HEK293T (cell line): ENCODE measurements around the gene TNFSF12.

Source experiments
- CTCF ChIA-PET: fragments of 350-600 bp; formaldehyde crosslinking; extraction: SDS; loops from one replicate; lab custom pipeline; 2021; ENCODE audit warnings: antibody characterized with exemption, inconsistent platforms; lab: Yijun Ruan, JAX
- POLR2A ChIA-PET: fragments of 350-600 bp; formaldehyde crosslinking; extraction: SDS; loops from one replicate; lab custom pipeline; 2020; ENCODE audit warnings: antibody characterized with exemption, inconsistent platforms; lab: Yijun Ruan, JAX
- DNase-seq: peaks from one replicate; pipeline ENCODE4 v3.0.0; 2012; ENCODE audit warnings: mixed read lengths; ENCODE audit errors: extremely low spot score
- ARNT ChIP-seq: fragments of 450-650 bp; IDR thresholded peaks from 2 replicates; pipeline ENCODE4 v1.6.1; 2017; ENCODE audit warnings: mild to moderate bottlenecking
- BHLHE40 ChIP-seq: fragments of 450-650 bp; IDR thresholded peaks from 2 replicates; pipeline ENCODE4 v1.6.1; 2016; ENCODE audit warnings: mild to moderate bottlenecking, moderate library complexity, borderline replicate concordance
- CTBP1 ChIP-seq: fragments of 450-650 bp; IDR thresholded peaks from 2 replicates; pipeline ENCODE4 v1.6.1; 2016; ENCODE audit warnings: borderline replicate concordance
- ELF4 ChIP-seq: fragments of 450-650 bp; IDR thresholded peaks from 2 replicates; pipeline ENCODE4 v1.6.1; 2017; ENCODE audit warnings: antibody characterized with exemption
- FOXA1 ChIP-seq: fragments of 450-650 bp; IDR thresholded peaks from 2 replicates; pipeline ENCODE4 v1.6.1; 2016; ENCODE audit warnings: mild to moderate bottlenecking
- FOXK2 ChIP-seq: fragments of 450-650 bp; IDR thresholded peaks from 2 replicates; pipeline ENCODE4 v1.6.1; 2016; ENCODE audit warnings: mild to moderate bottlenecking
- FOXM1 ChIP-seq: fragments of 450-650 bp; IDR thresholded peaks from 2 replicates; pipeline ENCODE4 v1.6.1; 2017; ENCODE audit warnings: mild to moderate bottlenecking, borderline replicate concordance
- HDGF ChIP-seq: fragments of 450-650 bp; IDR thresholded peaks from 2 replicates; pipeline ENCODE4 v1.6.1; 2017; ENCODE audit warnings: antibody characterized with exemption, borderline replicate concordance
- L3MBTL2 ChIP-seq: fragments of 450-650 bp; conservative IDR thresholded peaks from 2 replicates; pipeline ENCODE4 v1.6.1; 2016; ENCODE audit warnings: mild to moderate bottlenecking
- LEF1 ChIP-seq: fragments of 450-650 bp; IDR thresholded peaks from 2 replicates; pipeline ENCODE4 v1.6.1; 2017; ENCODE audit warnings: mild to moderate bottlenecking, borderline replicate concordance
- NFRKB ChIP-seq: fragments of 450-650 bp; IDR thresholded peaks from 2 replicates; pipeline ENCODE4 v1.6.1; 2016; ENCODE audit warnings: mild to moderate bottlenecking, moderate library complexity
- PKNOX1 ChIP-seq: fragments of 450-650 bp; IDR thresholded peaks from 2 replicates; pipeline ENCODE4 v1.6.1; 2016
- SP1 ChIP-seq: fragments of 450-650 bp; IDR thresholded peaks from 2 replicates; pipeline ENCODE4 v1.6.1; 2017
- SUZ12 ChIP-seq: fragments of 450-650 bp; IDR thresholded peaks from 2 replicates; pipeline ENCODE4 v1.6.1; 2016; ENCODE audit warnings: mild to moderate bottlenecking
- TARDBP ChIP-seq: fragments of 450-650 bp; IDR thresholded peaks from 2 replicates; pipeline ENCODE4 v1.6.1; 2016
- ZNF384 ChIP-seq: fragments of 450-650 bp; IDR thresholded peaks from 2 replicates; pipeline ENCODE4 v1.6.1; 2016

Gene TNFSF12

GRCh38 chr17:7508145-7508544, 40.7 kb upstream of the TNFSF12 start:
- CTCF ChIA-PET = no interaction called here
- no peak for DNase-seq
- TF ChIP-seq SP1 (no peak), TARDBP (no peak), FOXK2 (no peak), LEF1 (no peak), CTBP1 (no peak), NFRKB (no peak), PKNOX1 (no peak), ARNT (no peak), FOXA1 (no peak), ZNF384 (no peak)
- POLR2A ChIA-PET = interaction anchor here (2.8 kb wide), 1 partner anchor 53 kb away, joined by 9 read pairs; the partner anchor contains the start of gene SENP3

DNA sequence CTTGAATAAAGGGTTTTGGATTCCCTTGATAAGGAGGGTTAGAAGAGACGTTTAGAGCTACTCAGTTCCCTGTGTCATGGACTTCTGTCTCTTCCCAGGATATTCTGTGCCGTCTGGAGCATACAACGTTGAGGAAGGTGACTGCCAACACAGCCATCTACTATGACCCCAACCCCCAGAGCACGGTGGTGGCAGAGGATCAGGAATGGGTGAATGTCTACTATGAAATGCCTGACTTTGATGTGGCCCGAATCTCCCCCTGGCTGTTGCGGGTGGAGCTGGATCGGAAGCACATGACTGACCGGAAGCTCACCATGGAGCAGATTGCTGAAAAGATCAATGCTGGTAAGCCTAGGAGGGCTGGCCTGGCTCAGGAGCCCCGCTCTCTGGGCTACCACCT, 40.0 kb upstream of the TNFSF12 start:
- CTCF ChIA-PET = interaction anchor here (0.6 kb wide), 1 partner anchor 12 kb away, joined by 4 read pairs; no protein-coding TSS in a partner anchor
- no peak for DNase-seq
- POLR2A ChIA-PET = interaction anchor here (1.0 to 2.8 kb wide), 3 partner anchors 23 to 105 kb away, joined by 3 to 9 read pairs (median 4); partner anchors contain the start of genes SENP3 and TMEM256
- TF ChIP-seq ARNT (no peak), PKNOX1 (no peak), FOXM1 (no peak), SUZ12 (no peak), CTBP1 (no peak), ELF4 (no peak), ZNF384 (no peak), BHLHE40 (no peak), FOXA1 (no peak)

- no peak for TF ChIP-seq HDGF
- TF ChIP-seq FOXA1 = no peak
- no peak for TF ChIP-seq PKNOX1
- no peak for TF ChIP-seq ZNF384
- TF ChIP-seq L3MBTL2 = no peak
- no peak for DNase-seq
- CTCF ChIA-PET = no interaction called here
- POLR2A ChIA-PET = interaction anchor here (0.7 to 2.8 kb wide), 3 partner anchors 13 to 51 kb away, joined by 3 to 9 read pairs (median 4); partner anchors contain the start of gene SENP3
Measured at GRCh38 chr17:7509937-7510336, 38.9 kb upstream of the TNFSF12 start.

GRCh38 chr17:7511108-7511507, 37.8 kb upstream of the TNFSF12 start:
- CTCF ChIA-PET = no interaction called here
- no peak for DNase-seq
- TF ChIP-seq ZNF384 (no peak), TARDBP (no peak), CTBP1 (no peak), SUZ12 (no peak), ARNT (no peak), PKNOX1 (no peak), FOXK2 (no peak), NFRKB (no peak), ELF4 (no peak), LEF1 (no peak)
- POLR2A ChIA-PET = interaction anchor here (1.3 kb wide), 1 partner anchor 49 kb away, joined by 5 read pairs; no protein-coding TSS in a partner anchor

DNA sequence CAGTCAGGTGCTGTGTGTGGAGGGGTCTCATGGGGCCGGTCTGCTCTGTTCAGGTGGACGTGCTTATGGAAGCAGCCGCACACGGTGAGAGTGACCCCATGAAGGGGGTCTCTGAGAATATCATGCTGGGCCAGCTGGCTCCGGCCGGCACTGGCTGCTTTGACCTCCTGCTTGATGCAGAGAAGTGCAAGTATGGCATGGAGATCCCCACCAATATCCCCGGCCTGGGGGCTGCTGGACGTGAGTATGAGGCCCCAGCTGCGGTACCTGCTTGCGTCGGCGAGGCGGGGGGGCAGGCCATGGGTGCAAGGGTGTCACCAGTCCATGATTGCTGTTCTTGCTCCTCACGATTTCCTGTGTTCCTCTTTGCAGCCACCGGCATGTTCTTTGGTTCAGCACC, 36.8 kb upstream of the TNFSF12 start:
- DNase-seq = no peak
- CTCF ChIA-PET = no interaction called here
- POLR2A ChIA-PET = no interaction called here
- no peak for TF ChIP-seq FOXA1
- TF ChIP-seq ZNF384 = no peak
- no peak for TF ChIP-seq L3MBTL2
- TF ChIP-seq CTBP1 = no peak
- no peak for TF ChIP-seq SUZ12

DNA sequence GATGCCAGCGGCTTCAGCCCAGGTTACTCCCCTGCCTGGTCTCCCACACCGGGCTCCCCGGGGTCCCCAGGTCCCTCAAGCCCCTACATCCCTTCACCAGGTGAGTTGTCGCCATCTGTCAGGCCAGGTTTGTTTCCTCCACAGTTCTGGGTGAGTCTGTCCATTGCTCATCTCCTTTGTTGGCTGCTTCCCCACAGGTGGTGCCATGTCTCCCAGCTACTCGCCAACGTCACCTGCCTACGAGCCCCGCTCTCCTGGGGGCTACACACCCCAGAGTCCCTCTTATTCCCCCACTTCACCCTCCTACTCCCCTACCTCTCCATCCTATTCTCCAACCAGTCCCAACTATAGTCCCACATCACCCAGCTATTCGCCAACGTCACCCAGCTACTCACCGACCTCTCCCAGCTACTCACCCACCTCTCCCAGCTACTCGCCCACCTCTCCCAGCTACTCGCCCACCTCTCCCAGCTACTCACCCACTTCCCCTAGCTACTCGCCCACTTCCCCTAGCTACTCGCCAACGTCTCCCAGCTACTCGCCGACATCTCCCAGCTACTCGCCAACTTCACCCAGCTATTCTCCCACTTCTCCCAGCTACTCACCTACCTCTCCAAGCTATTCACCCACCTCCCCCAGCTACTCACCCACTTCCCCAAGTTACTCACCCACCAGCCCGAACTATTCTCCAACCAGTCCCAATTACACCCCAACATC, 35.9 kb upstream of the TNFSF12 start:
- no peak for TF ChIP-seq TARDBP
- TF ChIP-seq ZNF384 = no peak
- no peak for TF ChIP-seq L3MBTL2
- no peak for TF ChIP-seq BHLHE40
- TF ChIP-seq FOXM1 = no peak
- no peak for TF ChIP-seq HDGF
- TF ChIP-seq ELF4 = no peak
- TF ChIP-seq SP1 = no peak
- no peak for TF ChIP-seq SUZ12
- POLR2A ChIA-PET = interaction anchor here (0.8 to 4.0 kb wide), 2 partner anchors 48 to 109 kb away, joined by 3 to 25 read pairs; partner anchors contain the start of gene TMEM256
- DNase-seq = no peak
- CTCF ChIA-PET = interaction anchor here (0.7 to 4.4 kb wide), 2 partner anchors 10 to 48 kb away, joined by 3 to 43 read pairs; partner anchors contain the start of gene SENP3
